GM13976 (cell line): ENCODE data around the gene SPX.

Source experiments
- DNase-seq: peaks from one replicate; pipeline ENCODE4 v3.0.0; 2012; ENCODE audit warnings: low spot score
- in situ Hi-C: fragments of 300-500 bp; cut with MboI; formaldehyde crosslinking; loops from one replicate; pipeline ENCODE4 v1.12.0; 2022; ENCODE audit warnings: low sequenced_read_pairs, mixed read lengths, inconsistent platforms; ENCODE audit not compliant: unreplicated experiment
- TF ChIP-seq, protein P1 (sequence below): IDR thresholded peaks from 2 replicates; pipeline ENCODE4 v1.5.1; 2012; ENCODE audit warnings: borderline replicate concordance, mild to moderate bottlenecking; ENCODE audit not compliant: insufficient read depth; ENCODE audit errors: extremely low read depth, missing control alignments, control extremely low read depth

Gene SPX

DNA sequence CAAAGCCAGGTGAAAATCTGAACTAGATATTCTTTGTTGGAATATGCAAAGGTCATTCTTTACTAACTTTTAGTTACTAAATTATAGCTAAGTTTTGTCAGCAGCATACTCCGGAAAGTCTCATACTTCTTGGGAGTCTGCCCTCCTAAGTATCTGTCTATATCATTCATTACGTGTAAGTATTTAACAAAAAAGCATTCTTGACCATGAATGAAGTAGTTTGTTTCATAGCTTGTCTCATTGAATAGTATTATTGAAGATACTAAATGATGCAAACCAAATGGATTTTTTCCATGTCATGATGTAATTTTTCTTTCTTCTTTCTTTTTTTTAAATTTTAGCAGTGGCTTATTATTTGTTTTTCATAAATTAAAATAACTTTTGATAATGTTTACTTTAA lies 9.8 kb upstream of the SPX start:
- no peak for DNase-seq
- in situ Hi-C loops: no loop called here
- TF ChIP-seq, protein P1, sequence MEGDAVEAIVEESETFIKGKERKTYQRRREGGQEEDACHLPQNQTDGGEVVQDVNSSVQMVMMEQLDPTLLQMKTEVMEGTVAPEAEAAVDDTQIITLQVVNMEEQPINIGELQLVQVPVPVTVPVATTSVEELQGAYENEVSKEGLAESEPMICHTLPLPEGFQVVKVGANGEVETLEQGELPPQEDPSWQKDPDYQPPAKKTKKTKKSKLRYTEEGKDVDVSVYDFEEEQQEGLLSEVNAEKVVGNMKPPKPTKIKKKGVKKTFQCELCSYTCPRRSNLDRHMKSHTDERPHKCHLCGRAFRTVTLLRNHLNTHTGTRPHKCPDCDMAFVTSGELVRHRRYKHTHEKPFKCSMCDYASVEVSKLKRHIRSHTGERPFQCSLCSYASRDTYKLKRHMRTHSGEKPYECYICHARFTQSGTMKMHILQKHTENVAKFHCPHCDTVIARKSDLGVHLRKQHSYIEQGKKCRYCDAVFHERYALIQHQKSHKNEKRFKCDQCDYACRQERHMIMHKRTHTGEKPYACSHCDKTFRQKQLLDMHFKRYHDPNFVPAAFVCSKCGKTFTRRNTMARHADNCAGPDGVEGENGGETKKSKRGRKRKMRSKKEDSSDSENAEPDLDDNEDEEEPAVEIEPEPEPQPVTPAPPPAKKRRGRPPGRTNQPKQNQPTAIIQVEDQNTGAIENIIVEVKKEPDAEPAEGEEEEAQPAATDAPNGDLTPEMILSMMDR: no peak

DNA sequence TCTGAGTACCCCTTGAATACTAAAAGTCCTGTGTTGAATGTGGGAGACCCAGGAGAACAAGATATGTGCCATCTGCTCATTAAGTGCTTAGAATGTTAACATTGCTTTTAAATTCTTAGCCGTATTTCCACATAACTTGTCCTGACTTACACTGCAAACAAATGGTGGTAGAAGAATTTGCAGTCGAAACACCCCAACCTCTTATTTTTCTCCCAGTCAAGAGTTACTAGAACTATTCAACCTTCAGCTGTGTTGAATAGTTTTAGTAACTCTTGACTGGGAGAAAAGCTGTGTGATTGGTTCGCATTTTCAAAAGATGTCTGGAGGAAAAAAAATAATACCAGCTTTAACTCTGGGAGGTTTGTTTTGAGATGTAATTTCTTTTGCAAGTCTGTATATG lies 7.6 kb upstream of the SPX start:
- DNase-seq: no peak
- in situ Hi-C loops: no loop called here
- TF ChIP-seq, protein P1: no peak

DNA sequence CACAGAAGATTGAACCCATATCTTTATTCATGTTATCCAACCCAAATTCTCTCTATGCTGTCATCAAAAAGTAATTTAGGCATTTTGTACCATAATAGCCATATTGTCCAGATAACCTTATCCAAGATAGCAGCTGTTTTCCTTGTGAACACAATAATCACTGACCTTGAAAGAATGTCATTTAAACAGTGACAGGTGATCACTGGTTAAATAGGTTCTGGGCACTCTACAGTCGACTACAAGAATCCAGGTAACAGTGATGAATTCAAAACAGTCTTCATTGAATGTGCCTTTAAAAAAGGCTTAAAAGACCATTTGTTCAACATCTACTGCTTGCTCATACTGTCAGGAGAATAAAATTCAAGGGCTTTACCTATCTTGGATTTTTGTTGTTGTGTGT lies 4.6 kb upstream of the SPX start:
- TF ChIP-seq, protein P1: no peak
- DNase-seq: no peak
- in situ Hi-C loops: no loop called here

DNA sequence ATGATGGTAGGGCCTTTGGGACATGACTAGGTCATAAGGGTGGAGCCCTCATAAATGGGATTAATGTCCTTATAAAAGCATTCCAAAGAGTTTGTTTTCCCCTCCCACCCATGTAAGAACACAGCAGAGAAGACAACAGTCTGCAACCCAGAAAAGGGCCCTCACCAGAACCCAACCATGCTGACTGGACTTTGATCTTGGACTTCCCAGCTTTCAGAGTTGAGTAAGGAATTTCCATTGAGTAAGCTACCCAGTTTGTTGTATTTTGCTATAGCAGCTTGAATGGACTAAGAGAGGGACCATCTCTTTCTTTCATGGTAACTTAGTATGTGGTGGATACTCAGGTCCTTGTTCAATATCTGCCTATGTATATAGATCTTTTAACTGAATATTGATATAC lies 2.9 kb upstream of the SPX start:
- DNase-seq: no peak
- TF ChIP-seq, protein P1: no peak
- in situ Hi-C loops: no loop called here

DNA sequence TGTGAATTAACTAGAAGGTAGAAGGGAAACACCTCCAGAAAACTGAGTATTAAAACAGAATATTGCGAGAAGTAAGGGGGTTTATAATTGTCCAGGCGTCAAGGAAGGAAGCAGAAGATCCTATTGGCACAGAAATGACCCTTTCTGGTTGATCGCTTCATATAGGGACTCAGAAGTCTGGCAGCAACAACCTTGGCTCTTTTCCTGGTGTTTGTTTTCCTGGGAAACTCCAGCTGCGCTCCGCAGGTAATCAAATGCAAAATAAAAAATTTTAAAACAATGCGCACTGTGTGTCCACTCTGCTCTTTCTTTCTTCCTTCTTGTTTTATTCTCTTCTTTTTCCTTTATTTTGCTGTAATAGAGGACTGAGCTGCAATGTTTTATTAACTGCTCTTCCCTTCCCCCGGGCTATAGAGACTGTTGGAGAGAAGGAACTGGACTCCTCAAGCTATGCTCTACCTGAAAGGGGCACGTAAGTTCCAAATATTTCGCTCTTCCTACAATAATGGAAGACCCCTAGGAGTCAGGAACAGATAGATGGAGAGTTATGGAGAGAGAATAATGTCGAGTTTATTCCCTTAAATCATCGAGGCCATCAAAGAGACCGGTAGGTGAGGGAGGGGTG lies 737 bp downstream of the SPX start:
- no peak for DNase-seq
- TF ChIP-seq, protein P1: no peak
- in situ Hi-C loops: no loop called here

DNA sequence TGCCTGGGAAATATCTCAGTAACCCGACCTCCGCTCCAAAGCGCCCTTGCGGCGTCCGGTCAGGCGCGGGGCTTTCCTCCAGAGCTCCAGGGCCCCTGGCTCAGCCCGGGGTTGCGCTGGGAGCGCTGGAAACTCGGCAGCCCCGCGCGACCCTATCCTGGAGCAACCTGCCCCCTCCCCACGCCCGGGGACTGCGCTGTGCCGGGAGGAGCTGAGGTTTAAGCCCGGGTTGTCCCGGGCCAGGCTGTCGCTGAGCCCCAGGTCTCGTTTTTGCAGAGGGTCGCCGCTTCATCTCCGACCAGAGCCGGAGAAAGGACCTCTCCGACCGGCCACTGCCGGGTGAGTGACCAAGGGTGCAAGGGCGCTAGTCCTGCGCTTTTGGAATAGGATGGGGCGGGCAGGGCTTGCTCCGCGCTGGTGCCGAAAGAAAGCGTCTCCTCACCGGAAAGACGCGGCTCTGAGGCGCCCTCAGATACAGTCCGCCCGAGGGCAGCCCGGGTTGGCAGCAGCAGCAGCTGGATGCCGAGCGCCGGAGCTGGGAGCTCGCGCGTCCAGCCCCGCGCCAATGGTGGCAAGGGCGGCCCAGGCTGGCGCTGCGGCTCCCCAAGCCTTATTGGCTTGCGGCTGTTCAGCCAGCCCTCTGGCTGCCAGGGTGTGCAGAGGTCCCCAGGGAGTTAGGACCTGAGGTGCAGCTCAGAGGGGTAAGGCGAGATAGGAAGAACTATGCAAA lies 1.5 kb downstream of the SPX start:
- TF ChIP-seq, protein P1: no peak
- in situ Hi-C loops: no loop called here
- peak; percentile 56 for DNase-seq
